Endothelial cell of umbilical vein (primary cell): ENCODE data around the gene SLC25A1. TPM values are rescaled to one million over a fixed set of nuclear protein-coding genes. Genes with fewer than 3 reads are reported as not detected.

ENCODE experiments used
- BruUV-seq: library from RNA; stranded (reverse); fragments of 400-500 nt; replicated peaks from 2 replicates; lab custom pipeline; 2021; lab: Mats Ljungman, UMichigan
- CTCF ChIA-PET: fragments of 300-600, 350-600 bp; sonication (Branson Sonifier 250); formaldehyde crosslinking; loops from one replicate; lab custom pipeline; 2021; ENCODE audit warnings: antibody characterized with exemption, inconsistent platforms; lab: Charles Lee
- POLR2A ChIA-PET: fragments of 300-600, 350-600 bp; sonication (Branson Sonifier 250); formaldehyde crosslinking; loops from one replicate; lab custom pipeline; 2021; ENCODE audit warnings: antibody characterized with exemption, inconsistent platforms; lab: Charles Lee
- DNase-seq: peaks from one replicate; pipeline ENCODE4 v3.0.0-alpha.2; 2011; ENCODE audit warnings: low read depth, low spot score
- FAIRE-seq: peaks from 2 replicates; lab custom pipeline; 2011; peaks lifted over from hg19 to GRCh38; lab: Jason Lieb, UNC
- H2AFZ ChIP-seq: 2 replicates; pipeline ENCODE4 v1.6.0; 2012; ENCODE audit warnings: low read depth, low read length, control low read depth, inconsistent platforms
- H3K27ac ChIP-seq: 2 replicates; pipeline ENCODE4 v1.5.1; 2011; ENCODE audit warnings: low read depth, mild to moderate bottlenecking, control low read depth, low read length, moderate library complexity; ENCODE audit not compliant: insufficient read depth
- H3K27me3 ChIP-seq, 2 experiments: 2 replicates each; pipeline versions ENCODE4 v1.6.0 to v1.6.1; 2011; ENCODE audit warnings: low read length in 2 of 2, mixed read lengths in 1 of 2; ENCODE audit not compliant: control insufficient read depth in 2 of 2, insufficient read depth in 2 of 2
- H3K36me3 ChIP-seq, 2 experiments: 2 replicates in 1 of 2; 3 replicates in 1 of 2; pipeline ENCODE4 v1.5.1; 2011; ENCODE audit warnings: low read length in 2 of 2, mild to moderate bottlenecking in 1 of 2, moderate library complexity in 1 of 2; ENCODE audit not compliant: control insufficient read depth in 2 of 2, insufficient read depth in 2 of 2; ENCODE audit errors: extremely low read depth in 1 of 2
- H3K4me1 ChIP-seq: 3 replicates; pipeline ENCODE4 v1.5.1; 2011; ENCODE audit warnings: mild to moderate bottlenecking, low read length; ENCODE audit not compliant: control insufficient read depth, insufficient read depth; ENCODE audit errors: extremely low read depth
- H3K4me2 ChIP-seq: 2 replicates; pipeline ENCODE4 v1.6.1; 2011; ENCODE audit warnings: low read length, control low read depth, mixed read lengths; ENCODE audit not compliant: insufficient read depth
- H3K4me3 ChIP-seq, 3 experiments: fragments of 200-600 bp in 1 of 3; sonication (generic), shearing (Covaris generic) in 1 of 3; replicated peaks in 1 of 3; 2 replicates each; pipeline ENCODE4 v1.5.1; 2011 to 2016; ENCODE audit warnings: control low read depth in 3 of 3, low read length in 3 of 3, mild to moderate bottlenecking in 2 of 3, inconsistent platforms in 1 of 3, low read depth in 1 of 3, moderate library complexity in 1 of 3; ENCODE audit not compliant: insufficient read depth in 1 of 3
- H3K79me2 ChIP-seq: 2 replicates; pipeline ENCODE4 v1.6.0; 2012; ENCODE audit warnings: low read length, inconsistent platforms; ENCODE audit not compliant: control insufficient read depth, insufficient read depth
- H3K9ac ChIP-seq: replicated peaks from 2 replicates; pipeline ENCODE3; 2011; ENCODE audit warnings: low read length, control low read depth; ENCODE audit not compliant: insufficient read depth; ENCODE audit errors: extremely low read depth
- H3K9me1 ChIP-seq: replicated peaks from 3 replicates; pipeline ENCODE4 v1.6.0; 2011; ENCODE audit warnings: mild to moderate bottlenecking, low read length; ENCODE audit not compliant: control insufficient read depth, insufficient read depth; ENCODE audit errors: extremely low read depth
- H3K9me3 ChIP-seq: replicated peaks from 2 replicates; pipeline ENCODE4 v1.5.1; 2012; ENCODE audit warnings: low read length, inconsistent platforms; ENCODE audit not compliant: control insufficient read depth, insufficient read depth
- H4K20me1 ChIP-seq: replicated peaks from 2 replicates; pipeline ENCODE3; 2011; ENCODE audit warnings: mild to moderate bottlenecking, low read length; ENCODE audit not compliant: control insufficient read depth, insufficient read depth; ENCODE audit errors: extremely low read depth
- CTCF ChIP-seq, 2 donors: IDR thresholded peaks; 1 replicate in 1 of 2; 2 replicates in 1 of 2; pipeline ENCODE4 v1.5.1; 2011; ENCODE audit warnings: low read length in 2 of 2, mild to moderate bottlenecking in 2 of 2, moderate library complexity in 2 of 2, control low read depth in 1 of 2, inconsistent platforms in 1 of 2, low read depth in 1 of 2; ENCODE audit not compliant: insufficient read depth in 1 of 2; ENCODE audit errors: extremely low read depth in 1 of 2
- EZH2 ChIP-seq: IDR thresholded peaks from 2 replicates; pipeline ENCODE4 v1.6.1; 2012; ENCODE audit warnings: borderline replicate concordance, low read depth, mild to moderate bottlenecking, moderate library complexity, low read length, inconsistent platforms; ENCODE audit not compliant: severe bottlenecking
- FOS ChIP-seq: IDR thresholded peaks from 2 replicates; pipeline ENCODE4 v1.6.1; 2011; ENCODE audit warnings: mild to moderate bottlenecking, low read length, moderate library complexity, borderline replicate concordance; ENCODE audit not compliant: insufficient read depth
- GATA2 ChIP-seq: IDR thresholded peaks from 2 replicates; pipeline ENCODE4 v1.7.0; 2011; ENCODE audit warnings: low read depth, mild to moderate bottlenecking, moderate library complexity, mixed read lengths, low read length; ENCODE audit not compliant: insufficient read length, insufficient read depth
- JUN ChIP-seq: IDR thresholded peaks from 2 replicates; pipeline ENCODE4 v1.6.1; 2011; ENCODE audit warnings: borderline replicate concordance, low read depth; ENCODE audit not compliant: insufficient read length, insufficient read depth
- MAX ChIP-seq: IDR thresholded peaks from 2 replicates; pipeline ENCODE4 v1.6.1; 2011; ENCODE audit not compliant: insufficient read depth, insufficient read length
- MYC ChIP-seq: IDR thresholded peaks from one replicate; pipeline ENCODE4 v1.6.1; 2011; ENCODE audit warnings: mild to moderate bottlenecking, low read depth, low read length
- POLR2A ChIP-seq: IDR thresholded peaks from 2 replicates; pipeline ENCODE4 v1.6.1; 2012; ENCODE audit warnings: low read depth, mild to moderate bottlenecking, control low read depth, low read length
- POLR2AphosphoS5 ChIP-seq: IDR thresholded peaks from 2 replicates; pipeline ENCODE4 v1.6.1; 2012; ENCODE audit warnings: low read depth, mild to moderate bottlenecking, control low read depth, low read length, moderate library complexity; ENCODE audit not compliant: insufficient read depth
- dilution Hi-C: fragments of 300-500 bp; cut with MboI; formaldehyde crosslinking; loops from one replicate; pipeline ENCODE4 v1.15.0; 2019; ENCODE audit warnings: low sequenced_read_pairs; ENCODE audit not compliant: extremely low pct_ligation_motif_present
- intact Hi-C: fragments of 100-400 bp; cut with micrococcal nuclease; formaldehyde crosslinking; loops from one replicate; pipeline ENCODE4 v1.10.0; 2022
- polyA plus RNA-seq, 4 experiments: library from polyadenylated mRNA; depleted of rRNA in 3 of 4; stranded (reverse) in 3 of 4; unstranded in 1 of 4; fragments of >200 nt; gene quantifications; 2 replicates each; pipeline versions ENCODE4 v1.2.1 to v1.2.3, GENCODE V29; 2011 to 2012; ENCODE audit warnings: missing spikeins in 1 of 4
- total RNA-seq: library from RNA; stranded (reverse); gene quantifications from 2 replicates; pipeline ENCODE4 v1.2.3, GENCODE V29; 2021

Gene SLC25A1
- total and polyA plus RNA-seq, 2 donors (not counting 3 experiments of a cell fraction or from before 2014, with no cell fraction given) = 80.0 to 94.5 TPM

- intact Hi-C loops = loop anchor here (1.0 to 5.0 kb wide), 3 partner anchors 34 to 269 kb away; partner anchors contain the start of genes C22orf39, ESS2 and MRPL40
- no peak for TF ChIP-seq JUN
- CTCF ChIA-PET = interaction anchor here (0.5 to 3.5 kb wide), 14 partner anchors 9 to 452 kb away, joined by 3 to 25 read pairs (median 6); partner anchors contain the start of genes CLTCL1 and ESS2
- DNase-seq (peak; percentile 46), FAIRE-seq (peak; percentile 64)
- H3K9me3 ChIP-seq = no peaks in the 10 kb centered on the region
- H2AFZ ChIP-seq = peak overlapping the region; percentile 60
- H3K4me2 ChIP-seq = peak overlapping the region; percentile 62
- POLR2A ChIA-PET = no interaction called here
- H3K4me3 ChIP-seq = peak overlapping the region; percentile 60 to 89 (median 68)
- dilution Hi-C loops = no loop called here
- H4K20me1 ChIP-seq = no peaks in the 10 kb centered on the region
- H3K9ac ChIP-seq = peak overlapping the region; percentile 74
- BruUV-seq = no TSS peak
- H3K27me3 ChIP-seq = no peaks in the 10 kb centered on the region
- peak overlapping the region; percentile 56 for H3K27ac ChIP-seq
- H3K79me2 ChIP-seq = peaks cover 20% of the 10 kb centered on the region
- peaks cover 9% of the 10 kb centered on the region for H3K4me1 ChIP-seq
- H3K9me1 ChIP-seq = no peaks in the 10 kb centered on the region
- peaks cover 0 to 5% of the 10 kb centered on the region in 2 experiments for H3K36me3 ChIP-seq
These were observed 375 bp downstream of the SLC25A1 start for GRCh38 chr22:19178065-19178656.

GRCh38 chr22:19177164-19178064, 1.1 kb downstream of the SLC25A1 start:
- Histone ChIP-seq H3K9me3 (no peaks in the 10 kb centered on the region), H3K9ac (peak overlapping the region; percentile 74), H3K4me2 (peak overlapping the region; percentile 62), H3K27ac (peak overlapping the region; percentile 56), H3K79me2 (peaks cover 27% of the 10 kb centered on the region), H3K36me3 (peaks cover 0 to 5% of the 10 kb centered on the region in 2 experiments), H3K9me1 (no peaks in the 10 kb centered on the region), H2AFZ (peak overlapping the region; percentile 60), H3K4me3 (peak overlapping the region; percentile 60 to 89 (median 68)), H3K4me1 (peaks cover 16% of the 10 kb centered on the region), H4K20me1 (no peaks in the 10 kb centered on the region), H3K27me3 (no peaks in the 10 kb centered on the region)
- POLR2A ChIA-PET = no interaction called here
- CTCF ChIA-PET = no interaction called here
- TF ChIP-seq CTCF (IDR thresholded peaks at IDR 0.05; ENCODE audit: extremely low read depth in 1 of 2, insufficient read depth in 1 of 2, low read depth in 1 of 2, low read length in 2 of 2) = no peak
- no peak for TF ChIP-seq POLR2A
- no peak for TF ChIP-seq EZH2
- TF ChIP-seq MAX = no peak
- no peak for TF ChIP-seq FOS
- TF ChIP-seq MYC = no peak
- TF ChIP-seq JUN = no peak
- no peak for TF ChIP-seq GATA2
- TF ChIP-seq POLR2AphosphoS5 = no peak
- intact Hi-C loops (loop anchor here (1.0 to 5.0 kb wide), 3 partner anchors 33 to 270 kb away; partner anchors contain the start of genes C22orf39, ESS2 and MRPL40), dilution Hi-C loops (no loop called here)
- BruUV-seq = no TSS peak
- no peak for DNase-seq
- no peak for FAIRE-seq
